Calu3 (cell line): ENCODE measurements around the gene TDRD7. TPM values are rescaled to one million over a fixed set of nuclear protein-coding genes. Genes with fewer than 3 reads are reported as not detected.

Experiments used
- BruUV-seq: library from RNA; stranded (reverse); fragments of 400-500 nt; replicated peaks from 2 replicates; lab custom pipeline; 2021; lab: Mats Ljungman, UMichigan
- CTCF ChIA-PET: fragments of 300-600 bp; sonication (Branson Sonifier 250); formaldehyde crosslinking; loops from one replicate; lab custom pipeline; 2022; ENCODE audit warnings: antibody characterized with exemption; lab: Charles Lee
- DNase-seq: peaks from one replicate; pipeline ENCODE4 v3.0.0; 2022
- H3K27ac Mint-ChIP-seq: one replicate; pipeline ENCODE4 v1.8.0; 2022; ENCODE audit warnings: mixed read lengths; ENCODE audit not compliant: unreplicated experiment
- H3K27me3 Mint-ChIP-seq: one replicate; pipeline ENCODE4 v1.8.0; 2022; ENCODE audit warnings: mixed read lengths; ENCODE audit not compliant: unreplicated experiment
- H3K36me3 Mint-ChIP-seq: one replicate; pipeline ENCODE4 v1.8.0; 2022; ENCODE audit warnings: mild to moderate bottlenecking, moderate library complexity, mixed read lengths; ENCODE audit not compliant: insufficient read depth, unreplicated experiment
- H3K4me1 Mint-ChIP-seq: one replicate; pipeline ENCODE4 v1.8.0; 2022; ENCODE audit warnings: mild to moderate bottlenecking, low read depth, mixed read lengths; ENCODE audit not compliant: unreplicated experiment
- H3K4me3 Mint-ChIP-seq: one replicate; pipeline ENCODE4 v1.8.0; 2022; ENCODE audit warnings: mild to moderate bottlenecking, low read depth, moderate library complexity, mixed read lengths; ENCODE audit not compliant: unreplicated experiment
- H3K9me3 Mint-ChIP-seq: one replicate; pipeline ENCODE4 v1.8.0; 2022; ENCODE audit warnings: low read depth, mixed read lengths; ENCODE audit not compliant: unreplicated experiment
- intact Hi-C: fragments of 100-400 bp; cut with micrococcal nuclease; formaldehyde crosslinking; loops from one replicate; pipeline ENCODE4 v1.10.0; 2022; ENCODE audit not compliant: unreplicated experiment
- total RNA-seq: library from RNA; stranded (reverse); gene quantifications from 2 replicates; pipeline ENCODE4 v1.2.3, GENCODE V29; 2022
- TF ChIP-seq, protein P1 (sequence below): fragments of 200-600 bp; IDR thresholded peaks from one replicate; pipeline ENCODE4 v1.8.0; 2022; ENCODE audit warnings: antibody characterized with exemption; ENCODE audit not compliant: unreplicated experiment

TDRD7 gene
- total RNA-seq, 1 experiment from 2014 or later: 15.5 TPM

DNA sequence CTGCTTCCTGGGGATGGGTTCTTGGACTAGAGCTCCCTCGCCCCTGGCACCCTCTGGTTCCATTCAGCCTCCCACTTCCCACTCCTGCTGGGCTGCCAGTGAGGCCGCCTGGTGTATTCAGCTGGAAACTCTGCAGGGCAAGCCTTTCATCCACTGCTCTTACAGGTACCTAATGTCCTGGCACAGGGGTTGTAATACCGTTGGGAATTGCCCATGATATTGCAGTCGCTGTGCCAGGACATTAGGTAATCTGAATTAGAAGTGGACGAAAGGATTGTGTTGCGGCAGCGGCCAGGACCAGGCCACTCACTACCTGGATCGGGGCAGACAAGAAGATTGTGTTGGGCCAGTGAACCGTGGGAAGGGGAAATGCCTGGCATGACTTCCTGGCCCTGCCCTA is 102.6 kb downstream of the TDRD7 start:
- CTCF ChIA-PET: no interaction called here
- DNase-seq: no peak
- Mint-ChIP-seq H3K4me1 (peaks cover 17% of the 10 kb centered on the region), H3K9me3 (no peaks in the 10 kb centered on the region), H3K36me3 (no peaks in the 10 kb centered on the region), H3K4me3 (no peak overlapping the region), H3K27ac (no peak overlapping the region), H3K27me3 (peaks cover 20% of the 10 kb centered on the region)
- no TSS peak for BruUV-seq
- intact Hi-C loops: no loop called here
- TF ChIP-seq, protein P1, sequence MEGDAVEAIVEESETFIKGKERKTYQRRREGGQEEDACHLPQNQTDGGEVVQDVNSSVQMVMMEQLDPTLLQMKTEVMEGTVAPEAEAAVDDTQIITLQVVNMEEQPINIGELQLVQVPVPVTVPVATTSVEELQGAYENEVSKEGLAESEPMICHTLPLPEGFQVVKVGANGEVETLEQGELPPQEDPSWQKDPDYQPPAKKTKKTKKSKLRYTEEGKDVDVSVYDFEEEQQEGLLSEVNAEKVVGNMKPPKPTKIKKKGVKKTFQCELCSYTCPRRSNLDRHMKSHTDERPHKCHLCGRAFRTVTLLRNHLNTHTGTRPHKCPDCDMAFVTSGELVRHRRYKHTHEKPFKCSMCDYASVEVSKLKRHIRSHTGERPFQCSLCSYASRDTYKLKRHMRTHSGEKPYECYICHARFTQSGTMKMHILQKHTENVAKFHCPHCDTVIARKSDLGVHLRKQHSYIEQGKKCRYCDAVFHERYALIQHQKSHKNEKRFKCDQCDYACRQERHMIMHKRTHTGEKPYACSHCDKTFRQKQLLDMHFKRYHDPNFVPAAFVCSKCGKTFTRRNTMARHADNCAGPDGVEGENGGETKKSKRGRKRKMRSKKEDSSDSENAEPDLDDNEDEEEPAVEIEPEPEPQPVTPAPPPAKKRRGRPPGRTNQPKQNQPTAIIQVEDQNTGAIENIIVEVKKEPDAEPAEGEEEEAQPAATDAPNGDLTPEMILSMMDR: no peak

DNA sequence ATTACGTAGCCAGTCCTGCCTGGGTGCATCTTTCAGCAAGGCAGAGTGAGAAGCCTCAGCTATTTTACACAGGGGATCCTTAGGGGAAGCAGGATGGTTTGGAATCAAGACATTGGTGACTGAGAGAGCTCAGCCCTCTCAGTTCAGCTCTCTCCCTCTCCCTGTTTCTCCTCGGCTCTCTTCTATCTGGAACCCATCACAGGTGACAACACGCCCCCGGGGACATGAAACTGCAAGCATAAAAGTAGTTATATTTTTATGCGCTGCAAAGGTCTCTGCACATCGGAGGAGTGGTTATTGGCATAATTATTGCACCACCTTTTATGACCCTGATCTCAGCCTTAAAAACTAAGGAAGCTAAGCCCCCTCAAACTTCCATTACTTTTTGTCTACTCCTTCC is 103.8 kb downstream of the TDRD7 start:
- CTCF ChIA-PET: no interaction called here
- H3K27ac Mint-ChIP-seq: no peak overlapping the region
- H3K9me3 Mint-ChIP-seq: no peaks in the 10 kb centered on the region

DNA sequence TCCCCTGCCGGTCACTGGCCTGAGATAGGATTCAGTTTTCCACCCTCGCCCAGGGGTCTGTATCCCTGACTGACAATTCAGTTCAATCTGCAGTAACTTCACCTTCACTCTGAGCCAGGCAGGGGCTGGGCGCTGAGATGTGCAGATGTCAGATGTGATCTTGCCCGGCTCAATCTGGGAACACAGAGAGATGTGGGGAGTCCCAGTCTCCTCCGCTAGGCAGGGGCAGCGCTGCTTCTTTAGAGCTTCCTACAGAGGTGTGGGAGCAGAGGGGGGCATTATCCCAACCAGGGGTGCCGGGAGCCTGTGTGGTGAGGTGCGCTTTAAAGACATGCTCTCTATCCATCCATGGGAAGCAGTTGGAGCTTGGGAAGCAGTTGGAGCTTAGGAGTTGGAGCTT is 104.2 kb downstream of the TDRD7 start:
- DNase-seq: no peak
- intact Hi-C loops: no loop called here
- Mint-ChIP-seq H3K4me1 (peaks cover 9% of the 10 kb centered on the region), H3K36me3 (no peaks in the 10 kb centered on the region), H3K27ac (no peak overlapping the region), H3K4me3 (no peak overlapping the region), H3K27me3 (peaks cover 20% of the 10 kb centered on the region), H3K9me3 (no peaks in the 10 kb centered on the region)
- no TSS peak for BruUV-seq
- TF ChIP-seq, protein P1: no peak
- CTCF ChIA-PET: no interaction called here

More for the DNA sequence above, 103.8 kb downstream of the TDRD7 start:
- intact Hi-C loops: no loop called here
- Mint-ChIP-seq H3K27me3 (peaks cover 20% of the 10 kb centered on the region), H3K4me1 (peaks cover 14% of the 10 kb centered on the region), H3K36me3 (no peaks in the 10 kb centered on the region), H3K4me3 (no peak overlapping the region)
- no TSS peak for BruUV-seq
- TF ChIP-seq, protein P1: no peak
- DNase-seq: no peak

DNA sequence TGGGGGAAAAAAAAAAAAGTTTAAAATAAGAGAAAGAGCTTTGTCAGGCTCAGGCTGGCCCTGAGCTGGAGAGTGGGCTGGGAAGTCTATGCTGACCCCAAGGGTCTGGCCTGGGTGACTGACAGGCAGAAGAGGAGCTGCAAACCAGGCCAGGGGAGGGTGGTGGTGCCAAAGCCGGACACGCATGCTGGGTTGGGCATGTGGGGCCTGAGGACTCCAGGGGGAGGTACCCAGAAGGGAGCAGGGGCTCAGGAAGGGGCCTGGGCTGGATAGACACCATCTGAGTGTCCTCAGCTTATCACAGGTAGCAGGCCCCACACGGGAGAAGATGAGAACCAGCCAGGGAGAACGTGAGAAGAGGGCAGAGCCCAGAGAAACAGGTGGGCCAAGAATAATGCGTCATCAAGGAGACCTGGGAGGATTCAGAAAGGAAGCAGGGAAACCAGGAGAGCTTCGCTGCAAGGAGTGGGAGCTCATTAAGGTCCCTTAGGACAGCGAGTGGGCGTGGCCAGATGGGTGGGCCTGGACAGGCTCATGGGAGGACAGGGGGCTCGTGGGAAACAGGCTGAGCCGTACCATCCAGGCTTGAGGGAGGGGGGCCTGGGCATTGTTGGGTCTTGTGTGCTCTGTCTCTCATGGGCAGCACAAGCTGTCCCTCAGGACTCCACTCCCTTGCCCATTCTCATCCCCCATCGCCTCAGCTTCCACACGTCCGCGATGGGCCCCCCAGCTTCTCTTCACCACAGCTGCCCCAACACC is 105.6 kb downstream of the TDRD7 start:
- DNase-seq: no peak
- intact Hi-C loops: no loop called here
- Mint-ChIP-seq H3K27ac (no peak overlapping the region), H3K4me1 (no peaks in the 10 kb centered on the region), H3K36me3 (no peaks in the 10 kb centered on the region), H3K4me3 (no peak overlapping the region), H3K9me3 (no peaks in the 10 kb centered on the region), H3K27me3 (peaks cover 20% of the 10 kb centered on the region)
- TF ChIP-seq, protein P1: no peak
- CTCF ChIA-PET: interaction anchor here (1.0 to 1.3 kb wide), 2 partner anchors 12 to 15 kb away, joined by 3 read pairs; no protein-coding TSS in a partner anchor
- BruUV-seq: no TSS peak
